T-helper 1 cell (primary cell): ENCODE results near the gene ZNF784.

Experiments
- DNase-seq, 5 donors: peaks; one replicate each; pipeline ENCODE4 v3.0.0-alpha.2; 2012 to 2020
- total RNA-seq, 4 donors: gene quantifications; one replicate each; lab custom pipeline; 2026; lab: John Stamatoyannopoulos, UW

The ZNF784 gene, protein sequence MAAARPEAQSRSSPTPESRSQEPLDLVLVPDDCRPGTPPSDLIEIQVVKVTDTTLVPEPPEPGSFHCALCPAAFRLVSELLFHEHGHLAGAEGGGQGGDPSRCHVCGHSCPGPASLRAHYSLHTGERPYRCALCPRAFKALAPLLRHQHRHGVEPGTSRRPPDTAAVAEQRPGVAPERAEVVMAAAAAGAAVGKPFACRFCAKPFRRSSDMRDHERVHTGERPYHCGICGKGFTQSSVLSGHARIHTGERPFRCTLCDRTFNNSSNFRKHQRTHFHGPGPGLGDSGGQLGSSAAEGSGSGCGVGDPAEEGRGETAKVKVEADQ
- 5.6 to 10.9 (median 7.3) reads per million in 4 donors for total RNA-seq

DNA sequence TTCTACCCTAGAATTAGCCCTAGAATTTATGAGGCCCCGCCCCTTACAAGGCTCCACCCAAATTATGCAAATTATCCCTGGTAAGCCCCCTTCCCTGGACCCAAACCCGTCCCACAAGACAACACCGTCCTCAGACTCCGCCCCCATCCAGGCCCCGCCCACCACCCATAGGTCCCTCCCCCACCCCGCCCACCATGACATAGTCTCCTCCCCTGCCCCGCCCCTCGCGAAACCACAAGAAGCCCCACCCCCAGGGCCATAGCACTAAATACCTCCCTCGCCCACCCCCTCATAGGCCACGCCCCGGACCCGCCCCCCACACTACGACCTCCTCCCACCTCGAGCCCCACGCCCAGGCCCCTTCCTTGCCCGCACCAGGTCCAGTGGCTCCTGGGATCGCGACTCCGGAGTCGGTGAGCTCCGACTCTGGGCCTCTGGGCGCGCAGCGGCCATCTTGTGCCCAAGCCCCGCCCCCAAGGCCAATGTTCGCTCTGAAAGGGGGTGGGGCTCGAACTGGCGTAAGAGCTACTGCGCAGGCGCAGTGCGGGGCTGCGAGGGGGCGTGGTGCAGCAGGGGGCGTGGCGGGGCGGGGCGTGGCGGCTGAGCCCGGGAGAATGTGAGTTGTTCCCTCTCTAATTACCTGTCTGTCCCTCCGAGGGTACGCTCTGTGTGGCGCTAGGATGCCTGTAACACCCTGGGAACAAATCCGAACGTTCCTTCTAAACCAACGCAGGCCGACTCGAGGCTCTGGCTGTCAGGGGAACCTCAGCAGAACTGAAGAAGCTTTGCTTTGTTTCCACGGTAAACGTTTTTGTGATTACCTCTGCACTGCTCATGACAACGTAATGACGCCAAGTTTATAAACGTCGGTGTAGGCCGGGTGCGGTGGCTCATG is at the start of gene ZNF784:
ZNF784 (minus strand) TSS at position 458 of the 895 bp plus-strand sequence; CDS start at position 453, 5 bp downstream.
- peak; percentile 88 to 96 (median 92) for DNase-seq

DNA sequence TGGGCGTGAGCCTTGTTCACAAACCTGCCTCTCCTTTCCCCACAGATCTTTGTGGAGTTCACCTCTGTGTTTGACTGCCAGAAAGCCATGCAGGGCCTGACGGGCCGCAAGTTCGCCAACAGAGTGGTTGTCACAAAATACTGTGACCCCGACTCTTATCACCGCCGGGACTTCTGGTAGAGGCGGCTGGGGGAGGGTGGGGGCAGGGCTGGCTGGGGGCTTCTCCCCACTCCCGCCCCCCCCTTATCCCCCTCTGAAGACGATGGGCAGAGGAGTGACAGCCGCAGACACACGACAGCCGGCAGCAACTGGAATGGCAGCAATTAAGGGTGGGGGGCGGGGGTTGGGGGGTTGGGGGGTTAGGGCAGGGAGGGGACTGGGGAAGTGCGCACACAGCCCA is 49.5 kb upstream of the ZNF784 start:
- DNase-seq, result no peak

DNA sequence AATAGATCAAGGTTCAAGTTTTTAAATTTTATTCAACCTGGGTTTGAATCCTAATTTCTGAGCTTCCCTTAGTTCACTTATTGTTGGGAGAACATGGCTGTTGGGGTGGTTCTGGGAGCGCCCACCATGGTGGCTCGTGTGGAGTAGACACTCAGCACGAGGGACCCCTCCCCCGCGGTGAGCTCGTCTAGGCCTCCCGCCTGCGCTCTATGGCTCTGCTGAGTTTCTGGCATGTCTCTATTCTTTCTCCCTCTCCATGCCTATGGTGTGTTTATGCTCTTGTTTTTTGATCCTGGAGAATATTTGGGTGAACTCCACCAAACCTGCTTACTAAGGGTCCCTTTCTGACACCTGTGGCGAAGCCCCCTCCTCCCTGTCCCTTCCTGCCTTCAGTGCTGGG is 49.1 kb upstream of the ZNF784 start:
- no peak for DNase-seq

DNA sequence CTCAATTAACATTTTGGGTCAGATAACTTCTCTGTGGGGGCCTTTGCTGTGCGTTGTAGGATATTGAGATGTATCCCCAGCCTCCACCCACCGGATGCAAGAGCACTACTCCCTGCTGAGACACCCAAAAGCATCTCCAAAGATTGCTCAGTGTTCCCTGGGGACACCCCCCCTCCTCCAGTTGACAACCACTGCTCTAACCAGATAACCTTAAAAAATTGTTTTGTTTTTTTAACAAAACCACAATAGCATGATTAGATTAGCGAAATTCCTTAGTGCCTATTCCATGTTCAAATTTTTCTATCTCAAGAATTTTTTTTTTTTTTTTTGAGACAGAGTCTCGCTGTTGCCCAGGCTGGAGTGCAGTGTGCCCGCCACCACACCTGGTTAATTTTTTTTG is 48.1 kb upstream of the ZNF784 start:
- DNase-seq, result no peak

DNA sequence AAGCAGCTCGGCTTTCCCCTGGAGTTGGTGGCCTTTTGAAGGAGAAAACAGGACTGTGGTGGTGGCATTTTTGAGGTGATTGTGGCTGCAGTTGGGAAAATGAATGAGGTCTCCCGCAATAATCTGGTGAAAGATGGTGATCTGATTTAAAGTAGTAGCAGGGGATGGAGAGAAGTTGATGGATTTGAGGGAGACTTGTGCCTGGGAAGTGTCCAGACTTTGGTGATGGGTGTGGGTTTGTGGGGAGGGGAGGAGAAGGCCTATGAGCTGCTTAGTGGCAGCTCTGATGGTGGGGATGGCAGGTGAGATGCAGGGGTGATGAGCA is 46.6 kb upstream of the ZNF784 start:
- DNase-seq, result no peak

DNA sequence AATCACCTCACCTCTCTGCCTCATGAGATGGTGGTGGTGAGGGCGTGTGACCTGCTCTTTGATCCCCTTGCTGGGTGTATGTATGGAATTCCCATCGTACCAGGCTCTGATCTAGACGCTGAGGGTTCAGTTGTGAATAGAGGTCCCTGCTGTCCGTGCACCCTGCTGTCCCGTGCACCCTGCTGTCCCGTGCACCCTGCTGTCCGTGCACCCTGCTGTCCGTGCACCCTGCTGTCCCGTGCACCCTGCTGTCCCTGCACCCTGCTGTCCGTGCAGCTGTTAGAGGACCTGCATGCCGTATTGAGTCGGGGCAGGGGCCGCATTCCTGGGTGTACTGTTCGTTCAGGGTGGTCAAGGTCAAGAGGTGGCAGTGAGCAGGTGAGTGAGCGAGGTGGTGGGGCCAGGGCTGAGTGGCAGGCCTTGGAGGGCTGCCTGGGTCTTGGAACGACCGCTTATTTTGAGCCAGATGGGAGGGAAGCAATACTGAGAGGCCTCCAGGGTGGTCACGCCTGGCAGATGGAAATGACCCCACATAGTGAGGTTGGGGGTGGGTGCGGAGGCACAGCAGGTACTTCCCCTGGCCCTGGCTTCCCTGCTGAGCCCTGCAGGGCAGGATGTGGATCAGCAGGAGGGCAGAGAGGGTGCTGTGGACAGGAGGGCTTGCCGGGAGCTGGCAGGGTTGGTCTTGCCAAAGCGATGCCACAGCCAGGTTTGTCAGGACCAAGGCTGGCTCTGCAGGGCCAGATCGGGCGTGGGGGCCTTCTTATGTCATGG is 46.1 kb upstream of the ZNF784 start:
- DNase-seq, result peak in 1 of 5 donors; percentile 48

DNA sequence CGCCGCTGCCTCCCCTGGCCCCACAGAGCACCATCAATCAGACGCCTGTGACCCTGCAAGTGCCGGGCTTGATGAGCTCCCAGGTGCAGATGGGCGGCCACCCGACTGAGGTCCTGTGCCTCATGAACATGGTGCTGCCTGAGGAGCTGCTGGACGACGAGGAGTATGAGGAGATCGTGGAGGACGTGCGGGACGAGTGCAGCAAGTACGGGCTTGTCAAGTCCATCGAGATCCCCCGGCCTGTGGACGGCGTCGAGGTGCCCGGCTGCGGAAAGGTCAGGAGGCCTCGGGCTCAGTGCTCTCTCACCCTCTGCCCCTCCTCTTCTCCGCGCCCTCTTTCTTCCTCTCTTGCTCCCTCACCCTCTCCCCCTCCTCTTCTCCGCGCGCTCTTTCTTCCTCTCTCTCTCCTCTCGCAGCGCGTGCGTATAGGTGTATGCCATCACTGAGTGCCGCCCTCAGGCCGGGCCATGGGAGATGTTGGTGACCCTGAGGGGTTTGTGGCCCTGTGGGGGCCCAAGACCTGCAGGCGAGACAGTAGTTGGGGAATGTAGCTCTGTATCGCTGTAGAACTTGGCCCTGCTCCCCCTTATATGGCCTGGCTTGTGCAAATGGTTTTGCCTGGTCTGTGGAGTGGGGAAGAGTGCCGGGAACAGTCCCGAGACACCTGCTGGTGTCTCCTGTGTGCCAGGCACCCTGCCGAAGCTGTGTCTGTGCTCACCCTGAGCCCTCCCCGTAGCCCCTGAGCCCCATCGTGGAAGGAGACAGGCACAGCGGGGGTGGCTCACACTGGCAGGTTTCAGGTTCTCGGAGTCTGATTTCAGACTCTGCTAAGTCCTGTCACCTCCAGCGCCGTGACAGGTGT is 45.3 kb upstream of the ZNF784 start:
- DNase-seq, result no peak

DNA sequence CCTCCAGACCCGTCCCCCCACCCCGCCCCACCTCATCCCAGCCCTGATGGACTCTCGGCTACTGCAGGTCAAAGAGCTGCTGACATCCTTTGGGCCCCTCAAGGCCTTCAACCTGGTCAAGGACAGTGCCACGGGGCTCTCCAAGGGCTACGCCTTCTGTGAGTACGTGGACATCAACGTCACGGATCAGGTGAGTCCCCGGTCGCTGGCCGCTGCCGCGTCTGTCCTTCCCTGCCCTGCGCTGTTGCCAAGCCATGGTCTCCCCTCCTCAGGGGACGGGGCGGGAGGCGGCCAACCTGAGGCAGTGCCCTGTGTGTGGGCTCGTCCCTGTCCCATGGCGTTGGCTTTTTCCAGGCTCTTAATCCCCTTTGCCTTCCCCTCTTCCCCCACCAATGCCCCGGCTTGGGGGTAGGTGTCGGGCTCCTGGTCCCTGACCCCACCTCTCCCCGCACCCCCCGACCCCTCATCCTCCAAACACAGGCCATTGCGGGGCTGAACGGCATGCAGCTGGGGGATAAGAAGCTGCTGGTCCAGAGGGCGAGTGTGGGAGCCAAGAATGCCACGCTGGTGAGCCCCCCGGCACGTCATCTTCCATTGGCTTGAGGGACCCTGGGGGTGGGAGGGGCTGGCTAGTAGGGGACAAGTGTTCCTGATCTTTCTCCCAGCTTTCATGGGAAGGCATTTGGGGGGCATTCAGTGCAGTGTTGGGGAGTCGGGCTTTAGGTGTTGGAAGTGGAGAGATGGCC is 44.4 kb upstream of the ZNF784 start:
- no peak for DNase-seq

DNA sequence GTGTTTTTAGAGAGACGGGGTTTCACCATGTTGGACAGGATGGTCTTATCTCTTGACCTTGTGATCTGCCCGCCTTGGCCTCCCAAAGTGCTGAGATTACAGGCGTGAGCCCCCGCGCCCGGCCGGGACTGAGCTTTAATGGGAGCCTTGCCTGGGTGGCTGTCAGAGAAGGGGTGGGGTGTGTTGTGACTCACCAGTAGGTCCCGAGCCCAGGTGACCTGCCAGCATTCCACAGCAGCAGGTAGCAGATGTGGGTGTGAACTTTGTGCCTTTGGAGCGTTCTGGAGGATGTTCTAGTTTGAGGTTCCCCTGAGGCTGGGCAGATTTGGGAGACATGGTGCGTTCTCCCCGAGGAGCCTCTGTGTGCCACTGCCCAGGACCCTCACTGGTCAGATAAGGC is 43.6 kb upstream of the ZNF784 start:
- DNase-seq, result no peak

DNA sequence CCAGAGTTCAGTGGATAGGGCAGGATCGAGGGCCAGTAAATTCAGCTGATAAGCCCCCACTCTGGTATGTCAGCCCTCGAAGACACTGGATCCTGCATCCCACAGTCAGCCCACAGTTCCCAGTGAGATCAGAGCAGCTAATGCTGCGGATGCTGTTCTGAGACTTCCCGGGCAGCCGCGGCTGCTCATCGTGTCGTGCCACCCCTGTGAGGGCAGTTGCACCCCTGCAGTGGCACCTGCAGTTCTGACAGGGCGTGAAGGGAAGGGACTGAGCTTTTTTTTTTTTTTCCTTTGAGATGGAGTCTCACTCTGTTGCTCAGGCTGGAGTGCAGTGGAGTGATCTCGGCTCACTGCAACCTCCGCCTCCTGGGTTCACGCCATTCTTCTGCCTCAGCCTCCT is 43.1 kb upstream of the ZNF784 start:
- DNase-seq, result no peak

DNA sequence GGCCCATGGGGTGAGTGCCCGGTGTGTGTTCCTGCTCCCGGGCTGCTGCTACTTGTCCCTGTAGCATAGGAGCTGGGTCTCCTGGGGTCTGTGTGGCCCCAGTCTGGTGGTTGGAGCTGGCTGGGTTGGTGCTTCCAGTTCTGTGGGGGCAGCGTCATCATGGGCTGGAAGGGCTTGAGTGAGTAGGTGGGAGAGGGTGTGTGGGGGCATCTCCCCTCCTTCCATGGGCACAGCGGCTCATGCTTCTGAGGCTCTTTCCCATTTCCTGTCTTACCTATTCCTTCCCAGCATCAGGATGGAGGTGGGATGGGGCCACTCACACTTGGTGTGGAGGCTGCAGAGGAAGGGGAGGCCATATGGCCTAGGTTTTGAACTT is 42.6 kb upstream of the ZNF784 start:
- DNase-seq, result no peak

DNA sequence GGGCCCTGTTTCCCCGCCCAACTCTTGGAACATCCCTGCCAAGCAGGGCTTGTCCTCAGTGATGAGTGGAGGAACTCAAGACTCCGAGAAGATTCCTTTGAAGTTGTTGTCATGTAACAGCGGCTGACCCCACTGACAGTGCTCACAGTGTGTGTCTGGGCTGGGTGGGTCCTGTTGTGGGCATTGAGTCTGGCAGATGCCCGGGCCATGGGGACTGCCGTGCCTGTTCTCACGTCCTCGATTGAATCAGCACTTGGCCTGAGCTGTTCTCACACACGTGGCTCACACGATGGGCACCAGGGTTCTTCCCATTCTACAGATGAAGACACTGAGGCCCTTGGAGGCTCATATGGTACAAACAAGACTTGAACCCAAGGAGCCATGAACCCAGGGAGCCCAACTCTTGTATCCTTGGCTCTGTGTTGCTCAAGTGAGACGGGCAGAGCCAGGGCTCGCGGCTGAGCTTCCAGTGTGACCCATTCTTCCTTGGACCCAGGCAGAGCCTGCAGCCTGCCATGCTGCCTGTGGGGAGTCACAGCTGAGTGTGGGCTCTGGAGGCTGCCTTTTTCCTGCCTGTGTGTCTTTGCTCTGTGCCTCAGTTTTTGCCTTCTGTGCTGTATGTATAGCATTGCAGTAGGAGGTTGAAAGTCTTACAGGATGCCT is 42.1 kb upstream of the ZNF784 start:
- DNase-seq, result no peak

DNA sequence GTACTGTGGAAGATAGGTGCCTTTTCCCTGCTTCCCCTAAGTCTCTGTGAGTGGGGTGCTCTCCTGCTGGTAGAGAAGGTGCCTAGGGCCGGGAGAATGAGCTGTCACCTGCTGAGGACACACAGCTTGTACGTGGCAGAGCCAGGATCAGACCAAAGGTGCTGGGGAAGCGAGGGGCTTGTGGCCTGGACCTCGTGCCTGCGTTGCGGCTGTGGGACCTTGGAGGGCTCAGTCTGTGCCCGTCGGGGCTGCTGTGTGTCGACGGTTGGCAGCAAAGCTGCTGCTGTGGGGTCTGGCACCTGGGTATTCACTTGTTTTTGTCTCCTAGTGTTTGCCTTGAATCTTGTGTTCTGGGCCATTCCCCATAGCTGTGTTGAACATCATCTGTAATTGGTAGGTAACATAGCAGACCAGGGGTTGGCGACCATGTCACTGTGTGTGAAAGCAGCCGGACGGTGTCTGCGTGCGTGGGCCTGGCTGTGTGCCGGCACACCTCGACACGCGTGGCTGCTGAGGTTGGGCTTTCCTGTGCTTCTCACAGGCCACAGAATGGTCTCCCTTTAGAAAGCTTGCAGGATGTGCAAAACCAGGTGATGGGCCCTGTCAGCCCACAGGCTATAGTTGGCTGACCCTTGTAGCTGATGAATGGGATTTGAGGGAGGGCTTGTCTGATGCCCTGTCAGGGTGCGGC is 39.6 kb upstream of the ZNF784 start:
- no peak for DNase-seq

DNA sequence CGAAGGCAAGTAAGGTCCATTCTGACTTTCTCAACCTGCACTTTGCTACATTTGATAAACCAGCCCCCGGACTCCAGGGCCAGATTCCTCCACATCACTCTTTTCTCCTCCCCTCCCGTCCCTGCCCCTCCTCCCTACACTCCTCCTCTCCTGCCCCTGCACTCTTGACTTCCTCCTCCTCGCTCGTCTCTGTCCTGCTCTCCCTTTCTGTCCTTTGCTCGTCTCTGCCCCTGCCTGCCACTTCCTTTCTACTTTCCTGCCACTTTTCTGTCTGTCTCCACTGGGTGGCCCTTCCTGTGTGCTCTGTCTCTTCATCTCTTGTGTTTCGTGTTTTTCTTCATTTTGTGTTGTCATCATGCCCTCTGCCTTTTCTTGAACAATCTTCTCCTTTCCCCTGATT is 37.5 kb upstream of the ZNF784 start:
- no peak for DNase-seq

DNA sequence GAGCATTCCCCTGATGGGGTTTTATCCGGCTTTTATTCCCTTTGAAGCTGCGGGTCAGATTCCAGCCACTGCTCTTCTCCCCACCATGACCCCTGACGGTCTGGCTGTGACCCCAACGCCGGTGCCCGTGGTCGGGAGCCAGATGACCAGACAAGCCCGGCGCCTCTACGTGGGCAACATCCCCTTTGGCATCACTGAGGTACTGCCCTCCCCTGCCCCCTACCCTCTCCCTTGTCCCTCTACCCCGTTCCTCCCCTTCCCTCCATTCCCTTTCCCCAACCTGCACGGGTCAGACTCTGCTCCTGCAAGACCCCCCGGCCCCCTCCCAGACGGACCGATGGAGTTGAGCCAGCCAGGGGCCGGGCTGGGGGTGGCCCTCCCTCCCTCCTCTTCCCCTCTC is 36.6 kb upstream of the ZNF784 start:
- DNase-seq, result no peak

DNA sequence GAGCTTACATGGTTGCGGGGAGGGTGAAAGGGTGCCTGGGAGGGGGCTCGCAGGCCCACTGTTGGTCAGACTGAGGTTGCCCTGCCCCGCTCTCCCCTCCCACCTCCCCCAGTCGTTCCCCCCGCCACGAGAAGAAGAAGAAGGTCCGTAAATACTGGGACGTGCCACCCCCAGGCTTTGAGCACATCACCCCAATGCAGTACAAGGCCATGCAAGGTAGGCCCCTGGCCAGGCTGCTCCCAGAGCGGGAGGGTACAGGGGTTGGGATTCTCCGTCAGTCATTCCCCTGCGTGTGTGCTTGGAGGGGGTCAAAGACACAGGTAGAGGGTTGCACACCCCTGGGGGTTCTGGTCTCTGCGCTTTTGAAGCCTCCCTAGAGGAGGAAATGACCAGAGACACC is 36.0 kb upstream of the ZNF784 start:
- DNase-seq, result no peak

DNA sequence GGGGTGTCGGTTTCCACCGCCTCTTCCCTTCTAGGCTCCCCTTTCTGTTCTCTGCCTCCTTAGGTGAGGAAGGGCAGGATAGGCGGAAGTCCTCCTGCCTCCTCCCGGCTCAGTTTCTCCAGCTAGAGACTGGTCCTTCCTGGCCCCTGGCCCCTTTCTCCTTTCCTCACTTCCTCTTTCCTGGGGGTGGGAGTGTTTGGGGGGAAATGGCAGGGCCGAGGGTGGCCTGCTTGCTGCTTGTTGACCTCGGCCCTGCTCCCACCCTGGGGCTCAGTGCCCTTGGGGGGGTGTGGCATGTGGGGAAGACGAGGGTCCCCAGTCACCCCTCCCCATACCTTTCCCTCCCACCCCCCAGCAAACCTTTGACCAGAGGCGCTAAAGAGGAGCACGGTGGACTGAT is 35.5 kb upstream of the ZNF784 start:
- DNase-seq, result no peak

DNA sequence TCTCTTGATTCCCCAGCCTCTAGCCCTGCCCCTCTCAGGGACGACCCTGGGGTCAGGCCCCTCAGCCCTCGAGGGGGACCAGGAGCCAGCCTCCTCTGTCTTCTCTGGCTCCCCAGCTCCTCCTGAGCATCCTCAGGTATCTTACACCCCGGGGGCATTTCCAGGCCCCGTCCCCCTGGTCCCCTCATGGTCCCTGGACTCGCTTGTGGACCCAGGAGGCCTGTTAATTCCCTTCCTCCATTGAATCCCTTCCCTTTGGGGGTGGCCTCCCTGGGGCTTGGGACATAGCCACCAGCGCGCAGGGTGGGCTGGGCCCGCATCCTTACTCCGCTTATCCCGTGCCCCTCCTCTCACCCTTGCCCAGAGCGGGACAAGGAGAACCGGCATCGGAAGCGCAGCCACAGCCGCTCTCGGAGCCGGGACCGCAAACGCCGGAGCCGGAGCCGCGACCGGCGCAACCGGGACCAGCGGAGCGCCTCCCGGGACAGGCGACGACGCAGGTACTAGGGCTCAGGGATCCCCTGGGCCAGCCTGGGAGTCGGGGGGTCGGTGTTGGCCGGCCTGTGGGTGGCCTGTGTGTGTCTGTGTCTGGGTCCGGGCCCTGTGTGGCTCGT is 34.6 kb upstream of the ZNF784 start:
- no peak for DNase-seq

DNA sequence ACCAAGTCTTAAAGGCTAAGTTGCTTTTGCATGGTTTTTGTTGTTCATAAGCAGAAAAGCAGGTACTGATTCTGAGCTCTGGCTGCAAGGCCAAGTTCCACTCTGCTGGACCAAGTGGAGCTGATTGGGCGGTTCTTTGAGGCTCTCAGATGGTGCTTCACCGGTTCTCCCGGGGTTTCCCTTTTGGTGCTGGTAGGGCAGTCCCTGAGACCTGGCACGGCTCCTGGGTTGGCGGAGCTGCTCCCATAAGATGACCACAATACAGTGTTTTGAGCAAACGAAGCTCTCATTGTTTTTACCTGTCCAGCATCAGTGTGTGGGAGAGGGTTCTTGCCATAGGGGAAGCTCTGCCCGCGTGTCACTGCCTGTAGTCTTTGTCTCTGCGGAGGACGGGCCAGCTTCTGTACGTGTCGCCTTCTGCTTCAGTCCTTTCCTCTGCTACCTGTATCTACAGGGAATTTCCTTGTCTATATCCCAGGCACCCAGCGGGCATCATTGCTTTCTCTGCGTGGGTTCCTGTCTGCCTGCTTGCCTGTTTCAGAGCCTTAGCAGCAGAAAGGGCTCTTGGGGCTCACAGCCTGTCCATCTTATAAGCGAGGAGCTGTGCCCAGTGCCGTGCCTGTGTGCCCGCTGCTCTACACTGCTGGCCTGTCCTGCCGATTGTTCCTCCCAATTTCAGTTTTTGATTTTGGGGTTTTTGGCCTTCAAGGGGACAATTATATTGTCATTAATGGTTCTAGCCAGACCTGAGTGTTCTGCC is 32.8 kb upstream of the ZNF784 start:
- no peak for DNase-seq
